ENCODE results near the gene AKT3. TPM values are rescaled to one million over a fixed set of nuclear protein-coding genes. Genes with fewer than 3 reads are reported as not detected.

AKT3 gene
- total and polyA plus RNA-seq, 8 donors = 4.2 to 24.1 (median 11.6) TPM

GRCh38 chr1:243469497-243469896 lies 380.5 kb downstream of the AKT3 start:
- intact Hi-C loops (cut with DNase I) = no loop called here
- Histone ChIP-seq H3K4me1 (no peaks in the 10 kb centered on the region), H3K27me3 (no peaks in the 10 kb centered on the region), H3K27ac (no peak overlapping the region), H3K9me3 (no peaks in the 10 kb centered on the region), H3K4me3 (no peak overlapping the region), H3K36me3 (peaks cover 0 to 1% (median 0%) of the 10 kb centered on the region in 3 donors)
- no peak for FAIRE-seq
- no peak for DNase-seq
- TF ChIP-seq CTCF (IDR thresholded peaks at IDR 0.05) = no peak
- ATAC-seq = no peak
- WGBS, 2 donors = 94 to 95% methylated on average over 3 of the region's 3 CpGs

- H3K36me3 ChIP-seq = no peaks in the 10 kb centered on the region
- H3K27me3 ChIP-seq = no peaks in the 10 kb centered on the region
- no peak overlapping the region for H3K27ac ChIP-seq
- intact Hi-C loops (cut with DNase I) = no loop called here
- no peaks in the 10 kb centered on the region for H3K4me1 ChIP-seq
- WGBS, 2 donors = 78 to 86% methylated on average over 5 of the region's 5 CpGs
- TF ChIP-seq CTCF (IDR thresholded peaks at IDR 0.05) = no peak
- no peaks in the 10 kb centered on the region for H3K9me3 ChIP-seq
- H3K4me3 ChIP-seq = no peak overlapping the region
- ATAC-seq = no peak
- no peak for DNase-seq
- no peak for FAIRE-seq
Observed at GRCh38 chr1:243465738-243466137, 384.3 kb downstream of the AKT3 start.

- DNase-seq = no peak
- no peak for TF ChIP-seq CTCF (IDR thresholded peaks at IDR 0.05)
- Histone ChIP-seq H3K27ac (no peak overlapping the region), H3K27me3 (no peaks in the 10 kb centered on the region), H3K4me1 (no peaks in the 10 kb centered on the region), H3K36me3 (no peaks in the 10 kb centered on the region), H3K9me3 (no peaks in the 10 kb centered on the region), H3K4me3 (no peak overlapping the region)
- 95 to 97% methylated on average over 5 of the region's 5 CpGs for WGBS, 2 donors
- no peak for ATAC-seq
- no peak for FAIRE-seq
- intact Hi-C loops (cut with DNase I) = no loop called here
Observed at GRCh38 chr1:243465081-243465480, 385.0 kb downstream of the AKT3 start.

- TF ChIP-seq CTCF (IDR thresholded peaks at IDR 0.05) = no peak
- no peaks in the 10 kb centered on the region for H3K9me3 ChIP-seq
- no peak overlapping the region for H3K4me3 ChIP-seq
- no peaks in the 10 kb centered on the region for H3K4me1 ChIP-seq
- H3K27me3 ChIP-seq = no peaks in the 10 kb centered on the region
- WGBS, 2 donors = 99 to 100% methylated on average over 1 of the region's 1 CpG
- intact Hi-C loops (cut with DNase I) = no loop called here
- ATAC-seq = no peak
- DNase-seq = no peak
- no peaks in the 10 kb centered on the region for H3K36me3 ChIP-seq
- no peak for FAIRE-seq
- H3K27ac ChIP-seq = no peak overlapping the region
Observed at GRCh38 chr1:243462929-243463697, 386.9 kb downstream of the AKT3 start.

- H3K9me3 ChIP-seq = no peaks in the 10 kb centered on the region
- H3K27me3 ChIP-seq = no peaks in the 10 kb centered on the region
- no peak overlapping the region for H3K4me3 ChIP-seq
- WGBS, 2 donors = 95 to 98% methylated on average over 4 of the region's 4 CpGs
- no peak for TF ChIP-seq CTCF (IDR thresholded peaks at IDR 0.05)
- no peaks in the 10 kb centered on the region for H3K36me3 ChIP-seq
- H3K4me1 ChIP-seq = no peaks in the 10 kb centered on the region
- intact Hi-C loops (cut with DNase I) = no loop called here
- FAIRE-seq = no peak
- DNase-seq = no peak
- no peak overlapping the region for H3K27ac ChIP-seq
- ATAC-seq = no peak
Observed at GRCh38 chr1:243461700-243462099, 388.3 kb downstream of the AKT3 start.

Data from pancreas (tissue), 10 donors.